GM21423 (cell line): ENCODE data around the gene ADSS1.

Experiments used
- ATAC-seq: cut with Tn5 transposase; IDR thresholded peaks from one replicate; pipeline ENCODE4 v1.9.1; 2021; ENCODE audit warnings: mild to moderate bottlenecking, moderate library complexity; ENCODE audit not compliant: unreplicated experiment

ADSS1 gene

DNA sequence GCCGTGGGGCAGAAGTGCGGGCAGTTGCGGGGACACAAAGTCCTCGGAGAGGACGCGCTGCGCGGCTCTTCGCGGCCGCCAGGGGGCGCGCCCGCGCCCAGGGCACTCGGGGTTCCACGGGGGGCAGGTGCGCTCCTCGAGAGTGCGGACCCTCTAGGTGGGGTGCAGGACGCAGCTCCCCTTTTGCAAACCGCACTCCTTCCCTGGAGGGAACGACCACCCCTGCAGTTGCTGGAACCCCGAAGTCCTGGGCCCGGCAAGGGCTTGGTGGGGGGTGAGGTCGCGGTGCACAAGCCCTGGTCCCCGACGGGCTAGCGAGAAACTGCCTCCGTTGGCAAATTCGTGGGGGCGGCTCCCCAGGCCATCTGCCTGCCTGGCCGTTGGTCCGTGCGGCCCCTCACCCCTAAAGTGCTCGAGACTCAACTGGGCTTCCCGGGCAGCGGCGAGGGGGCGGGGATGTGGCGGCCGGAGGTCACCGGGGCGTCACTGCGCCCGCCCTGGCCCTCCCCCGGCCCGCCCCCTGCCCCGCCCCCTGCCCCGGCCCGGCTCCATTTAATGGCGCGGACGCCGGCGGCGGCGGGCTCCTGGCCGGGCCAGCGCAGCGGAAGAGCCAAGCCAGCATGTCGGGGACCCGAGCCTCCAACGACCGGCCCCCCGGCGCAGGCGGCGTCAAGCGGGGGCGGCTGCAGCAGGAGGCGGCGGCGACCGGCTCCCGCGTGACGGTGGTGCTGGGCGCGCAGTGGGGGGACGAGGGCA, at the start of gene ADSS1:
Gene ADSS1 (plus strand): TSS at position 579 of the 756 bp plus-strand sequence. CDS start 42 bp downstream, at position 621.
- ATAC-seq: peak; percentile 56

DNA sequence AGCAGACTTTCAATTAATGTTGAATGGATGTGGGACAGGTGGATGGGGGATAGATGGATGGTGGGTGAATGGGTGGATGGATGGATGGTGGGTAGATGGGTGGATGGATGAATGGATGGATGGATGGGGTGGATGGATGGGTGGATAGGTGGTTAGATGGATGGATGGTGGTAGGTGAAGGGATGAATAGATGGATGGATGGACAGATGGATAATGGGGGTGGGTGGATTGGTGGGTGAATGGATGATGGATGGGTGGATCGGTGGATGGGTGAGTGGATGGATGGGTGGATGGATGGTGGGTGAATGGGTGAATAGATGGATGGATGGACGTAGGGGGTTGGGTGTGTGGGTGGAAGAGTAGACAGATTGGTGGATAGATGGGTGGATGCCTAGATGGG, 48.6 kb upstream of the ADSS1 start:
- no peak for ATAC-seq

DNA sequence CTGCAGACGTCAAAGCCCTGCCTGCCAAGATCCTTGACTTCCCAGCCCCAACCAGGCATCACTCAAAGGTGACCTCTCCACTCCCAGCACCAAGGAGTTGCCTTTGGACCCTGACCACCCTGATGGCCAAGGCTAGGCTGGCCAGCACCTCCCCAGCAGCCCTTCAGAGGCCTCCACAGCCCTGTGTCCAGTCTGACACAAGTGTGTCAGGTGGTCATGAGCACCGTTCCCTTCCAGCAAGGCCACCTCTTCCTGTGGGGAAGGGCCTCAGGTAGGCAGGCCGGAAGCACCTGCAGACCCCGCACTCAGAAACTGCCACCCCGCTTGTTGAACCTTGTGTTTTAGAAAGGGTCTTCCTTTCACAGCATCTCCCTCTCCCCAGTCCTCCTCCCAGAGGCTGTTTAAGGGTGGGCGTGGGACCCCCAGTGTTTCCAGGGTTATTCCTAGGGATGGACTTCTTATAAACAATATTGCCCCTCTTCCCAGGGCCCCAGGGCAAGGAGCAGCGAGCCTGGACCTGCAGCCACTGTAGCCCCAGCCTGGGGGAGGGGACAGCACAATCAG, 47.8 kb upstream of the ADSS1 start:
- no peak for ATAC-seq

DNA sequence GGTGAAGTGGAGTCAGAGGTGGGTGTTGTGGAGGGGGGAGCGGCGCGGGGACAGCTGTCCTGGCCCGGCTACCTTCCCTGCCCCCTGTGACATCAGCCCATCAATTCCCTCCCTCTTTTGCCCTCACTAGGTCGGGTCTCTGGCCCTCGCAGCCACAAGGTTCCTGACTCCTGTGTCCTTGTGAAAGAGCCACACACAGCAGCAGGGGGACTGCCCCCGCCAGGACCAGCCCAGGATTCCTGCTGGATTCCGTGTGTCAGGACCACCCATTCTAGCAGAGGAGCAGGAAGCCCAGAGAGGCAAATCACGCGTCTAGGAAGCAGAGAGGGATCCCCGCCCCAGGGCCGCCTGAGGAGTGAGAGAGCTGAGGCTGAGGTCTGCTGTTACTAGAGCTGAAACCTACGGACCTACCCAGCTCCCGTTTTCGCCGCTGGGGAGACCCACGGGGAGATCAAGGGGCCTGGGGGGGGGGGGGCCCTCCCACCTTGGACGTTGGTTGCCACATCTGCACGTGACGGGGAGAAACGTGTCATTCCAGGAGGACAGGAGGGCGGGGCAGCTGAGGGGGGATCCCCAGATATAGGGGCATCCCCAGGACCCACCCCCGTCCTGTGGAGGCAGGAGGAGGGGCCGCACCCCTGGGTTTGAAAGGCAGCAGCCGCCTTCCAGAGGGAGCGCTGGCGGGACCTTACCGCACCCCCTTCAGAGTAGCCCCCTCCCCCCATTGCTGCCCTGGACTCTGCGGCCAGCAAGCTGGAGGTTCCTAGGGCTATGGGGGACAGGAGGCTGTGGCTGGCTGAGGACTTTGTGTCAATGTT, 47.1 kb upstream of the ADSS1 start:
- ATAC-seq: peak; percentile 15

DNA sequence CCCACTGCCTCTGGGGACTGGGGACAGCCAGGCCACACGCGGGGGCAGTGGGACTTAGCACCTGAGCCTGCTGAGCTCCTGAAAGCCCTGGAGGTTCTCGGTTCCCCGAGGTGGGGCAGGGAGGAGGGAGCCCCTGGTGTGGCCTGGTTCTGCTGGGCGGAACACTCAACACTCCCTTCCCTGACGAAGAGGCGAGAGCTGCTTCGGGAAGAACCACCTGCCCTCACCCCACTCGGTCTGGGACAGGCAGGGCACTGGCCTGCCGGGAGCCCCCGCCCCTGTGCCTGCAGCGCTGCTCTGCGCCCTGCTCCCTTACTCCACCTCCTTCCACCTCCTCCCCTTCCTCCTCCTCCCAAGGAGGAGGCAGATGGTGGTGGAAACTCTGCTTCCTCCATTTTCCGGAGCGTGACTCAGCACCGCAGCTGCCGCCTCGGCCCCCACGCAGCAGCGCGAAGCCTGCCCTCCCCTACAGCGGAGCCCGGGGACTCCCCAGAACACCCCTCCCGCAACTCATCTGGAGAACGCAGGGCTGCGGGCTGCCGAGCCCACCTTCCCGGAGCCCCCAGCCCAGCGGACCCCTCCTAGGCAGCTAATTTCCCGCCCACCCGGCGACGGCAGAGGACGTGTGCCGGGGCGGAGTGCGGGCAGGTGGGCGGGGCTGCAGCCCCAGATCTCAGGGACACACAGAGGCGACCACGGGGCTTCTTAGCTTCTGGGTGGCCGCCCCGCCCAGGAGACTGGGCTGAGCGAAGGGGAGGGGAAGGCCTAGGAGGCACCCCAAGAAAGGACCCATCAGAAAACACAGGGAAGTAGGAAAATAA, 46.3 kb upstream of the ADSS1 start:
- ATAC-seq: peak; percentile 35

DNA sequence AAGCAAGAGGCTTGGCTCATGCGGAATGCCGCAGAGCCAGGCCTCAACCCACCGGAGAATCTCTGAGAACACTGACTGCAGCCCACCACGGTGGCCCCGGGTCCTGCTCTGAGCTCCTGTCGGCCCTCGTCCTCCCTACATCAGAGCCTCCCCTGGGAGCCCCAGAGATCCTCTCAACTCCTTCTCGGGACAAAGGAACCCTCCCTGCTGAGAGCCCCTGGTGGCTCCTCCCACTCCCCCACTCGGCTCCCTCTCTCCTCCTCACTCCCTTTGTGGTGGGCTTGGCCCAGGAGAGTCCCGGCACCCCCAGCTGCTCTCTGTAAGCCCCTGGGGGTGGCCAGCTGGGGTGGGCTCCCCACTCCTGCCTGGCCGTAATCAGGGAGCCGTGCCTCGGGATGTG, 45.7 kb upstream of the ADSS1 start:
- ATAC-seq: peak; percentile 3

DNA sequence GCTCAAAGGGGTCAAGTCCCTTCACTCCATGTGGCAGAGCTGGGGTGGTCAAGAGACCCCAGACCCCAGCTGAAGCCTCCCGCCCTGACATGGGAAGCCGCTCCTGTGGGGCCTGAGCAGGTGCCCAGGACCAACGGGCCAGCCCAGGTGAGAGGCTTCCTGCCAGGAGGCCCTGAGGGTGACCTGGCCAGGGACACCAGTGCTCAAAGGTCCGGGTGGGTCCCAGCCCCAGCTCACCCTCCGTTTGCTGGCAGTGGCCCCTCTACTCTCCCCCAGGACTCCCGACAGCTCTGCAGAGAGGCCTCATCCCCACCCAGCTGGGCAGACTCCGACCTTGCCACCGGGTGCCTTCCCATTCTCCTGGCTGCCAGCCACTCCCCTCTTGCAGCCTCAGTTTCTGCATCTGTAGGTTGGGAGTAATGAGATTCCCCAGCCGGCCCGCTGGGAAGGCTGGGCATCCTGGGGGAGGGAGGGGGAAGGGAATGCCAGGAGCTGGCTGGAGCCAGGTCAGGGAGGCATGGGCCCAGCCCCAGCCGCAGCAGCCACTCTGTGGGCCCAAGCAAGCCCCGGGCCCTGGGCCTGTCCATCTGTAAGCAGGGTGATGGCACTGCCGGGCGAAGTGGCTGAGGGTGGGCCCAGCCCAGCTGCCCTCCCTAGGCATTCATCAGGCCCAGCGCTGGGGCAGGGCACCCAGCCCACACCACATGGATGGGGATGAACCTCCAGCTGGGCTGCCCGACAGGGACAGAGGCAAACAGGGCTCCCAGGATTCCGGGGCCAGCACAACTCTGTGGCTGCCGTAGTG, 44.9 kb upstream of the ADSS1 start:
- ATAC-seq: no peak

DNA sequence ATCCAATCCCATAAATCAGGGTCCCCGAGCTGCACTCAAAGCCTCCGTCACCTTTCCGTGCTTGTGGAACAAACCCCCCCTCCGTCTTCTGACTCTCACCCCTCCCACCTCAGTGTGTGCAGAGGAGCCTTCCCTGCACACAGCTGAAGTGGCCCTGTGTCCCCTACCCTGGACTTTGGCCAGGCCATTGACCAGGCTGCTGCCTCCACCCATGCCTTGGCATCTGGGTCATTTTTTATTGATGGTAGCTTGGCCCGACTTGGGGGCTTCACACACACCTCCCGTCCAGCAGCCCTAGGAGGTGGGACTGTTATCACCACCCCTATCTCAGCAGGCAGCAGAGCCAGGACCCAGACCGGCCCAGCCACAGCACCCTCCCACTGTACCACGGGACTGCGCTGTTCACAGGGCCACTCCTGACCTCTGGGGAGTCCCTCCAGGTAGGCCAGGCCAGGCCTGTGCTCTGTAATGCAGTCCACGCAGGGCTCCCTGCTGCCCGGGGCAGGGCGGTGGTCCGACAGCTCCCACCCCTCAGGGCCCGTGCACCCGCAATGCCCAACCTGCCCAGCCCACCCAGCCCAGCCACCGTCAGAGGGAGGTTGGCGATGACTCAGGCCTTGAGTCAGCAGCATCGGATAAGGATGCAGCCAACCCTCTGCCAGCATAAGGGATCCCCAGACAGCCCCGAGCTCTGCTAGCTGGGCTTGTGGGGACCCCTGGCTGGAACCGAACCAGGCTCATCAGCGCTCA, 43.8 kb upstream of the ADSS1 start:
- no peak for ATAC-seq

DNA sequence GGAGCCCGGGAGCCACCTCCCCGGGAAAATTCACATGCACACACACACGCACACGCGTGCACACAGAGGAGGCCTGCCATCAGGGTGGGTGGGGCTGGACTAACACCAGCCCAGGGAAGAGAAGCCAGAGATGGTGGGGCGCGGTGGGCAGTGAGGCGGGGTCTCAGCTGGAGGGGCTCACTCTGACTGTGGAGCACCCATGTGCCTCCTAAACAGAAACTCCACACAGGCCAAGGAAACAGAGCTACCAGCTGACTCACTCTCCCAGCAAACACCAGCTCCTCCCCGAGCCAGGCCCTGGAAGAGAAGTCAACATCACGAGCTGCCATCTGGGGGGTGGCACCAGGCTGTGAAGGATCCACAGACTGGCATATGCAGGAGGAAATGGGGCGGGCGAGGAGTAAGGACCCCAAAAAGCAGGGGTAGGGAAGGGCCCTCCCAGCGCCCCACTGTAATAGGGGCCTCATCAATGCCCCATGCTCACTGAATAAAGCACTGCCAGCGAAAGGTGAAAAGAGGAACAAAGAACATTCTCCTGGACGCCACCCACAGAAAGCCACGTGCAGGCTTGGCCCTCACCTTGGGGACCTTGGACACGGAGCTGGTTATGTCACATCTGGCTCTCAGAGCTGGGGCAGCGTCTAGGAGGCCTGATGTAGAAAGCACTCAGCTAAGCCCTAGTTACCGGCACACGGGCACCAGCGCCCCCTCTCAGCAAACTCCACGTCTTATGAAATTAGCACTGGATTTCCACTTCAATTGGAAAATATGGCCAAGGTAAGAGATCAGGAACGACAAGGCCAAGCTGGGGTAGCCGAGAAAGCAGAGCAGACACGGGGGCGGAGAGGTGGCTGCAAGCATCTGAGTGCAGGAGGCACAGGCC, 43.0 kb upstream of the ADSS1 start:
- no peak for ATAC-seq

DNA sequence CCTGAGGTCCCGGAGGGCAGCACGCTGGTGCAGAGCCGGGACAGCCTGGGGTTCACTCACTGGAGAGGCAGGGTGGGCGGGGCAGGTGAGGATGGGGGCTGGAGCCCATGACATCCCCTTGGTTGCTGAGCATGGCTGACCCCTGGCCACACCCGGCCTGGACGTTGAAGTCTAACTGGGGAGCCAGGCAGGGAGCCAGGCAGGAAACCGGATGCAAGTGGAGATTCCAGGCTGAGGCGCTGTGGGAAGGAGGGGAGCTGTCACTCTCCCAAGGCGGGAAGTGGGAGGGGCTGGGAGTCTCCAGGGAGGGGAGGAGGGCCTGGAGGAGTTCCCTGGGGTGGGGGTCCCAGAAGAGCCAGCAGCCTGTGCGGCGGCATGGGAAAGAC, 42.3 kb upstream of the ADSS1 start:
- ATAC-seq: no peak

DNA sequence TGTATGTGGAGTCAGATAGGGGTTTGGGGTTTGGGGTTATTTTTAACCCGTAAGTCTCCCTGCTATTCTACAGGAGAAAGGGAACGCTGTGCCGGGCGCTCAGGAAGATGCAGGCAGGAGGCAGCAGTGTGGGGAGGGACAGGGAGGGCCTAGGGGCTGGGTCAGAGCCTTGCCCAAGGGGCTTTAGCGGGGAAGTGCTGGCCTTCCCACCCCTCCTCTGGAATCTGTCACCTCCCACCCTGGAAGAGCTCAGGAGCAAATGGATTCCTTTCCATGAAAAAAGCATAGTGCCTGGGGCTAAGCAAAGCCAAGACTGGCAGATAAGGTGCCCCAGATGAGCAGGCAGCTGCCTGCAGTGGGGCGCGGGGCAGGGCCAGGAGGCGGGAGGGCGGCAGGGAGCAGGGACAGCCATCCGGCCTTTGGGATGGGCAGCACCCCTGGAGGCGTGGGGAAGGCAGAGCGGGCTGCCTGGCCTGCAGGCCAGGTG, 41.9 kb upstream of the ADSS1 start:
- no peak for ATAC-seq

DNA sequence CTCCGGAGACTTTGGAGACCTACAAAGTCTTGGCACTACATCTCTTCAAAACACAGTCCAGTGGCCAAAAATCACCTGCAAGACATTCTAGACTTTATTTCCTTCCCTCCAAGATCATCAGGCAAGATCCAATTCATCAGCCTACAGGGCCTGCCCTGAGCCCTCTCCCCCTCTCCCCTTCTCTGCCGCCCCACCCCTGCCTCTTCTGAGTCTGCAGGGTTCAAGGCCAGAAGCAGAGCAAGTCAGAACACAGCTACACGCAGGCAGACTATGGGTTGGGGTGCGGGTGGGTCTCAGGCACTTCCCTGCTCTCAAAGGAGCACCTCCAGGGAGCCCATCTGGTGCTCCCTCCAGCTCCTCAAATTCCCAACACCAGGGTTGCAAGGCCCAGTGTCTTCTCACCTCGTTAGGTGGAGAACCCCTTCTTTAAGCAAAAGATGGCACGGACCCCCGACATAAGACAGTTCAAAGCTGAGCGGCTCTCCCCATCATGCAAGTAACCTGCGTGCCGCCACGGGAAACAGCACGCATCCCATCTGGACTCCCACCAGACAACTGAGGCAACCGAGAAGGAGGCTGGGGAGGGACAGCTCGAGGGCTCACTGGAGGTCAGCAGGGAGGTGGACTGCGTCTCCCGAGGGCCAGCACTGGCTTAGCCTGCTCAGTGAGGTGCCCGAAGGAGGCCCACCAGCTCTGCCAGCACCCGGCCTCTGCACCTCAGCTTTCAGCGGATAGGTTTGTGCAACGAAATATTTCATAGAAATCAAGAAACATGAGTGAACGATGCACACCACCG, 40.2 kb upstream of the ADSS1 start:
- no peak for ATAC-seq

DNA sequence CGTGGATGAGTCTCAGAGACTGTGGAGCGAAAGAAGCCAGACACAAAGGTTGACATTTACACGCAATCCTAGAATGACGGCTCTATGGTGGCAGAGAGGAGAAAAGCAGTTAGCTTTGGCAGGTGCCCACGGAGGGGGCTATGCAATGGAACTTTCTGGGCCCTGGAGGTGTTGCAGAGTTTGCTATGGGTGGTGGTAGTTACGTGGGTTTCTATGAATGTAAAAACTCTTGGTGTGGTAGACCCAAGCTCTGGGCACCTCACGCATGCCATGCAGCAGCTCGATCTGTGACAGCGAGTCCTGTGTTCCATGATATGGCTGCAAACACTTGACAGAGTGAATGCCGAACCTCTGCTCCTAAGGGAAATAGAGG, 39.6 kb upstream of the ADSS1 start:
- ATAC-seq: no peak

DNA sequence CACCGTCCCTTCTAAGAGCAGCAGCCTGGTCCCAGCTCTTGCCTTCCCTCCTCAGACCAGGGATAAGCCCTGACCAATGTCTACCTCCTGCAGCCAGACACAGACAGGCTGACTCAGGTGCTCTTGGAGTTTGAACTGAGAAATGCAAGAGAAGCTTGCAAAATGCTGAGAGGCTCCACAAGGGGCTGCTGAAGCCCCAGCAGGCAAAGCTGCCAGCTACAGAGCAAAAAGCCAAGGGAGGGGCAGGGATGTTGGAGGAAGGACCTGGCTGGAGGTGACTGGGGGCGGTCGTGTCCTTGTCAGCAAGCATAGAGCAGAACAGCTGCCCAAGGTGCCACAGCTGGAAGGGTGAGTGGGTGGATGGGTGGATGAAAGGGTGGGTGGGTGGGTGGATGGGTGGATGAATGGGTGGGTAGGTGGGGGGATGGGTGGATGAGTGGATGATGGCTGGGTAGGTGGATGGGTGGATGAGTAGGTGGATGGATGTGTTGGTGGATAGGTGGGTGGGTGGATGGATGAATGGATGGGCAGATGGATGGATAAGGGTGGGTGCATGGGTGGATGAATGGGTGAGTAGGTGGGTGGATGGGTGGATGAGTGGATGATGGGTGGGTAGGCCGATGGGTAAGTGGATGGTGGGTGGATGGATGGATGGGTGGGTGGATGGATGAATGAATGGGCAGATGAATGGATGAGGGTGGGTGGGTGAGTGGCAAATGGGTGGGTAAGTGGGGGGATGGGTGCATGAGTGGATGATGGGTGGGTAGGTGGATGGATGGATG, 38.6 kb upstream of the ADSS1 start:
- no peak for ATAC-seq

DNA sequence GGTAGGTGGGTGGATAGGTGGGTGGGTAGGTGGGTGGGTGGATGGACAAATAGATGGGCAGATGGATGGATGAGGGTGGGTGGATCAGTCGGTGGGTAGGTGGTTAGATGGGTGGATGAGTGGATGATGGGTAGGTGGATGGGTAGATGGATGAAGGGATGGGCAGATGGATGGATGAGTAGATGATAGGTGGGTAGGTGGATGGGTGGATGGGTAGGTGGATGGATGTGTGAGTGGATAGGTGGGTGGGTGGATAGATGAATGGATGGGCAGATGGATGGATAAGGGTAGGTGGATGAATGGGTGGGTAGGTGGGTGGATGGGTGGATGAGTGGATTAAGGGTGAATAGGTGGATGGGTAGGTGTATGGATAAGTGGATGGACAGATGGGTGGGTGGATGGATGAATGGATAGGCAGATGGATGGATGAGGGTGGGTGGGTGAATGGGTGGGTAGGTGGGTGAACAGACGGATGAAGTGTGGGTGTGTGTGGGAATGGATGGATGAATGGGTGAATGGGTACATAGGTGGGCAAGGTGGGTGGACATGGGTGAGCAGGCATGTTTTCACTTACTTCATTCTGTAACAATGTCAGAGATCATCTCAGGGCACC, 37.9 kb upstream of the ADSS1 start:
- no peak for ATAC-seq
